Measurements from ENCODE around the gene PAX7.
"Not testable (repeated sequence)": the region's sequence is repeated elsewhere in the genome, so short reads cannot be mapped to it uniquely, and the experiment has no call there.

The PAX7 gene

GRCh38 chr1:18739897-18740296 lies 109.3 kb downstream of the PAX7 start:
- H3K27me3 ChIP-seq (ENCODE audit: low read depth, low read length): peaks cover 7% of the 10 kb centered on the region
- no peaks in the 10 kb centered on the region for H3K4me1 ChIP-seq (ENCODE audit: control insufficient read depth in 1 of 2, insufficient read depth in 2 of 2, low read length in 2 of 2)
- H3K4me3 ChIP-seq (ENCODE audit: low read depth in 1 of 2, low read length in 2 of 2): no peak overlapping the region
- H3K27ac ChIP-seq (ENCODE audit: low read length): no peak overlapping the region
- no peaks in the 10 kb centered on the region for H3K9me3 ChIP-seq (ENCODE audit: control insufficient read depth in 1 of 2, low read length in 2 of 2)
- H3K36me3 ChIP-seq (ENCODE audit: control insufficient read depth in 1 of 2, insufficient read depth in 2 of 2, low read length in 2 of 2): no peaks in the 10 kb centered on the region

DNA sequence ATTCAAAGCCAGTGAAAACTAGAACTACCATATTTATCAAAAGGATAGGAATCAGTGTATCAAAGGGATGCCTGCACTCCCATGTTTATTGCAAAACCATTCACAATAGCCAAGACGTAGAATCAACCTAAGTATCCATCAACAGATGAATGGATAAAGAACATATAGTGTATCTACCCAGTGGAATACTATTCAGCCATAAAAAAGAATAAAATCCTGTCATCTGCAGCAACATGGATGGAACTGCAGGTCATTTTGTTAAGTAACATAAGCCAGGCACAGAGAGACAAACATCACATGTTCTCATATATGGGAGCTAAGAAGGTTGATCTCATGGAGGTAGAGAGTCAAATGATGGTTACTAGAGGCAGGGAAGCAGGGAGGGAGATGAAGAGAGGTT lies 110.0 kb downstream of the PAX7 start:
- H3K4me1 ChIP-seq (ENCODE audit: control insufficient read depth in 1 of 2, insufficient read depth in 2 of 2, low read length in 2 of 2): no peaks in the 10 kb centered on the region
- H3K27me3 ChIP-seq (ENCODE audit: low read depth, low read length): peaks cover 7% of the 10 kb centered on the region
- no peaks in the 10 kb centered on the region for H3K9me3 ChIP-seq (ENCODE audit: control insufficient read depth in 1 of 2, low read length in 2 of 2)
- H3K4me3 ChIP-seq (ENCODE audit: low read depth in 1 of 2, low read length in 2 of 2): no peak overlapping the region
- no peaks in the 10 kb centered on the region for H3K36me3 ChIP-seq (ENCODE audit: control insufficient read depth in 1 of 2, insufficient read depth in 2 of 2, low read length in 2 of 2)
- H3K27ac ChIP-seq (ENCODE audit: low read length): no peak overlapping the region

DNA sequence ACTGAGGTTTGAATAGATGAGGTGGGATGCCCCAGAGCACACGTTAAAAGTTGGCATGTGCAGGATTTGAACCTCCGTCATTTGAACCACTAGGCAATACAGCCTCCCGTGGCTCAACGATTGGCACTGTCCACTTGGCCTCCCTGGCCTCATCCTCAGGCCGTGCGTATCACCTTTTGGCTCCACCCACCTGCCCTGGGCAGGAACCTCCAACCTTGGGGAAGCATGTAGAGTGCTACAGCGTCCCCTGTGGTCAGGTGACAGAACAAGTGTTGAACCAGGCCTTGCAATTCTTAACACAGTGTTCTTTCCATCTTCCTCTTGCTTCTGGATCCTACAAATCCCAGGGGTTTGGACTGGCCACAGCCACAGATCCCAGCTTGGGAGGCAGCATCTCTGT lies 112.6 kb downstream of the PAX7 start:
- Histone ChIP-seq H3K27me3 (ENCODE audit: low read depth, low read length) (peaks cover 16% of the 10 kb centered on the region), H3K9me3 (ENCODE audit: control insufficient read depth in 1 of 2, low read length in 2 of 2) (peaks cover 0 to 3% of the 10 kb centered on the region in 2 donors), H3K4me1 (ENCODE audit: control insufficient read depth in 1 of 2, insufficient read depth in 2 of 2, low read length in 2 of 2) (no peaks in the 10 kb centered on the region), H3K4me3 (ENCODE audit: low read depth in 1 of 2, low read length in 2 of 2) (no peak overlapping the region), H3K36me3 (ENCODE audit: control insufficient read depth in 1 of 2, insufficient read depth in 2 of 2, low read length in 2 of 2) (no peaks in the 10 kb centered on the region), H3K27ac (ENCODE audit: low read length) (no peak overlapping the region)

GRCh38 chr1:18744381-18744780 lies 113.7 kb downstream of the PAX7 start:
- peaks cover 15% of the 10 kb centered on the region for H3K27me3 ChIP-seq (ENCODE audit: low read depth, low read length)
- H3K4me1 ChIP-seq (ENCODE audit: control insufficient read depth in 1 of 2, insufficient read depth in 2 of 2, low read length in 2 of 2): not testable (repeated sequence)

DNA sequence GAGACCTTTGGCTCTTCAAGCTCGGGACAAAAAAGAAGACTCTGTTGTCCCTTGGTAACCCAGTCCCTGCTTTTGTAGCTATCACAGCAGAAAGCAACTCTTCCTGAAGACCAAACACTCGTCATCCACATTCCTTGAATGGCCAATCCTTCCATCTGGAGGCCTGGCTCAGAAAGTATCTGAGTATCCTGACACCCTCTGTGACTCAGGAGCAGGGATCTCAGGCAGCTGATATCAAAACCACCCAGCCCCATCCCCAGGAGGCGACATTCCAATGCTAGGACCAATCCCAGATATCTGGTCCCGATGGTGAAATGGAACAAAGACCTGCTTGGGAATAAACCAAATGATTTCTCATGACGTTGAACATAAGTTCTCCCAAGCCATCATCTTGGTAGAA lies 116.3 kb downstream of the PAX7 start:
- Histone ChIP-seq H3K4me3 (ENCODE audit: low read depth in 1 of 2, low read length in 2 of 2) (no peak overlapping the region), H3K27me3 (ENCODE audit: low read depth, low read length) (peaks cover 11% of the 10 kb centered on the region), H3K36me3 (ENCODE audit: control insufficient read depth in 1 of 2, insufficient read depth in 2 of 2, low read length in 2 of 2) (no peaks in the 10 kb centered on the region), H3K4me1 (ENCODE audit: control insufficient read depth in 1 of 2, insufficient read depth in 2 of 2, low read length in 2 of 2) (no peaks in the 10 kb centered on the region), H3K27ac (ENCODE audit: low read length) (no peak overlapping the region), H3K9me3 (ENCODE audit: control insufficient read depth in 1 of 2, low read length in 2 of 2) (peaks cover 8 to 9% of the 10 kb centered on the region in 2 donors)

More at GRCh38 chr1:18744381-18744780, 113.7 kb downstream of the PAX7 start:
- H3K9me3 ChIP-seq (ENCODE audit: control insufficient read depth in 1 of 2, low read length in 2 of 2); H3K36me3 ChIP-seq (ENCODE audit: control insufficient read depth in 1 of 2, insufficient read depth in 2 of 2, low read length in 2 of 2); H3K4me3 ChIP-seq (ENCODE audit: low read depth in 1 of 2, low read length in 2 of 2); H3K27ac ChIP-seq (ENCODE audit: low read length): not testable (repeated sequence)

- Histone ChIP-seq H3K4me1 (ENCODE audit: control insufficient read depth in 1 of 2, insufficient read depth in 2 of 2, low read length in 2 of 2) (no peaks in the 10 kb centered on the region), H3K4me3 (ENCODE audit: low read depth in 1 of 2, low read length in 2 of 2) (no peak overlapping the region), H3K36me3 (ENCODE audit: control insufficient read depth in 1 of 2, insufficient read depth in 2 of 2, low read length in 2 of 2) (no peaks in the 10 kb centered on the region), H3K27ac (ENCODE audit: low read length) (no peak overlapping the region), H3K9me3 (ENCODE audit: control insufficient read depth in 1 of 2, low read length in 2 of 2) (peaks cover 9% of the 10 kb centered on the region in 2 donors), H3K27me3 (ENCODE audit: low read depth, low read length) (peaks cover 11% of the 10 kb centered on the region)
Observed at GRCh38 chr1:18747671-18748070, 117.0 kb downstream of the PAX7 start.

DNA sequence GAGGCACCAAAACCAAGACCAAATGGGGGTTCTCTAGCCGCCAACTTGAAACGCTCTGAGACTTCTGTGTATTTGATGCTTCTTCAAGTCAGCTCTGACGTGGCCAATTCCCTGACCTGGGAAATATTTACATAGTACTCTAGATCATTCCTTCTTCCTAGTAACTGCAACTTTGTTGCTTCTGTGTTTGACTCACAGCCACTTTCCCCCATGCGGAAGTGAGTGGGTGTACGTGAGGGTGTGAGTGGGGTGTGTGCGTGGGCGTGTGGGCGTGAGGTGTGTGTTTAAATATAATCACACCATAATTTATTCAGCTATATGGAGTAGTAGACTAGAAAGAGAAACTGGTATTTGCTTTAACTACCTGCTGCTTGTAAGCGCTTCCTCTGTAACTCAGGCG lies 117.8 kb downstream of the PAX7 start:
- Histone ChIP-seq H3K36me3 (ENCODE audit: control insufficient read depth in 1 of 2, insufficient read depth in 2 of 2, low read length in 2 of 2) (no peaks in the 10 kb centered on the region), H3K27ac (ENCODE audit: low read length) (no peak overlapping the region), H3K4me1 (ENCODE audit: control insufficient read depth in 1 of 2, insufficient read depth in 2 of 2, low read length in 2 of 2) (no peaks in the 10 kb centered on the region), H3K9me3 (ENCODE audit: control insufficient read depth in 1 of 2, low read length in 2 of 2) (peaks cover 9 to 16% of the 10 kb centered on the region in 2 donors), H3K27me3 (ENCODE audit: low read depth, low read length) (peaks cover 11% of the 10 kb centered on the region), H3K4me3 (ENCODE audit: low read depth in 1 of 2, low read length in 2 of 2) (no peak overlapping the region)

GRCh38 chr1:18749569-18749968 lies 118.9 kb downstream of the PAX7 start:
- Histone ChIP-seq H3K4me3 (ENCODE audit: low read depth in 1 of 2, low read length in 2 of 2) (no peak overlapping the region), H3K27me3 (ENCODE audit: low read depth, low read length) (peaks cover 11% of the 10 kb centered on the region), H3K27ac (ENCODE audit: low read length) (no peak overlapping the region), H3K4me1 (ENCODE audit: control insufficient read depth in 1 of 2, insufficient read depth in 2 of 2, low read length in 2 of 2) (no peaks in the 10 kb centered on the region), H3K9me3 (ENCODE audit: control insufficient read depth in 1 of 2, low read length in 2 of 2) (peaks cover 9 to 24% of the 10 kb centered on the region in 2 donors), H3K36me3 (ENCODE audit: control insufficient read depth in 1 of 2, insufficient read depth in 2 of 2, low read length in 2 of 2) (no peaks in the 10 kb centered on the region)

- H3K9me3 ChIP-seq (ENCODE audit: control insufficient read depth in 1 of 2, low read length in 2 of 2): peaks cover 9 to 27% of the 10 kb centered on the region in 2 donors
- H3K4me3 ChIP-seq (ENCODE audit: low read depth in 1 of 2, low read length in 2 of 2): no peak overlapping the region
- H3K27ac ChIP-seq (ENCODE audit: low read length): no peak overlapping the region
- H3K4me1 ChIP-seq (ENCODE audit: control insufficient read depth in 1 of 2, insufficient read depth in 2 of 2, low read length in 2 of 2): no peaks in the 10 kb centered on the region
- H3K27me3 ChIP-seq (ENCODE audit: low read depth, low read length): peaks cover 11% of the 10 kb centered on the region
- H3K36me3 ChIP-seq (ENCODE audit: control insufficient read depth in 1 of 2, insufficient read depth in 2 of 2, low read length in 2 of 2): no peaks in the 10 kb centered on the region
Observed at GRCh38 chr1:18750600-18750999, 120.0 kb downstream of the PAX7 start.

- Histone ChIP-seq H3K4me3 (ENCODE audit: low read depth in 1 of 2, low read length in 2 of 2) (no peak overlapping the region), H3K27me3 (ENCODE audit: low read depth, low read length) (peaks cover 11% of the 10 kb centered on the region), H3K4me1 (ENCODE audit: control insufficient read depth in 1 of 2, insufficient read depth in 2 of 2, low read length in 2 of 2) (no peaks in the 10 kb centered on the region), H3K27ac (ENCODE audit: low read length) (no peak overlapping the region), H3K36me3 (ENCODE audit: control insufficient read depth in 1 of 2, insufficient read depth in 2 of 2, low read length in 2 of 2) (no peaks in the 10 kb centered on the region), H3K9me3 (ENCODE audit: control insufficient read depth in 1 of 2, low read length in 2 of 2) (peaks cover 9 to 29% of the 10 kb centered on the region in 2 donors)
Observed at GRCh38 chr1:18751425-18751824, 120.8 kb downstream of the PAX7 start.

DNA sequence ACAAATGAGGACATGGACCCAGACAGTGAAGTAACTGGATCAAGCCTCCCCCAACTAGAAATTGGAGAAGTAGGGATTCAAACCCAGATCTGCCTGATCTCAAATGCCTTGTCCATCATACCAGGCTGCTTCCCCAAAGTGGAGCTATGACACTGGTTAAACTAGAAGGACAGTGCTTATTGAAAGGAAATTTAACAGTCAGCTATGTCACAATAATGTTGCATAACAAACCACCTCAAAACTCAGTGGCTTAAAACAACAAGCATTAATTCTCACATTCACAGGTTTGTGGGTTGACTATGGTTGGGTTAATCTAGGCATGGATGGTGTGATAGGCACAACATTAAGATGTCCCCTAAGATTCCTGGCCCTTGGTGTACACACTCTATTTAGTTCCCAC lies 121.8 kb downstream of the PAX7 start:
- no peak overlapping the region for H3K4me3 ChIP-seq (ENCODE audit: low read depth in 1 of 2, low read length in 2 of 2)
- H3K9me3 ChIP-seq (ENCODE audit: control insufficient read depth in 1 of 2, low read length in 2 of 2): peaks cover 6 to 29% of the 10 kb centered on the region in 2 donors
- no peaks in the 10 kb centered on the region for H3K4me1 ChIP-seq (ENCODE audit: control insufficient read depth in 1 of 2, insufficient read depth in 2 of 2, low read length in 2 of 2)
- H3K36me3 ChIP-seq (ENCODE audit: control insufficient read depth in 1 of 2, insufficient read depth in 2 of 2, low read length in 2 of 2): no peaks in the 10 kb centered on the region
- H3K27me3 ChIP-seq (ENCODE audit: low read depth, low read length): peaks cover 4% of the 10 kb centered on the region
- H3K27ac ChIP-seq (ENCODE audit: low read length): no peak overlapping the region

GRCh38 chr1:18760156-18760555 lies 129.5 kb downstream of the PAX7 start:
- H3K27ac ChIP-seq (ENCODE audit: low read length): no peak overlapping the region
- H3K36me3 ChIP-seq (ENCODE audit: control insufficient read depth in 1 of 2, insufficient read depth in 2 of 2, low read length in 2 of 2): no peaks in the 10 kb centered on the region
- no peak overlapping the region for H3K4me3 ChIP-seq (ENCODE audit: low read depth in 1 of 2, low read length in 2 of 2)
- H3K4me1 ChIP-seq (ENCODE audit: control insufficient read depth in 1 of 2, insufficient read depth in 2 of 2, low read length in 2 of 2): no peaks in the 10 kb centered on the region
- H3K9me3 ChIP-seq (ENCODE audit: control insufficient read depth in 1 of 2, low read length in 2 of 2): peaks cover 0 to 7% of the 10 kb centered on the region in 2 donors
- no peaks in the 10 kb centered on the region for H3K27me3 ChIP-seq (ENCODE audit: low read depth, low read length)
